PFSK-1 (cell line): Measurements from ENCODE around the gene MUC4.

Source experiments
- FOXP2 ChIP-seq: optimal IDR thresholded peaks from 2 replicates; pipeline ENCODE3; 2011; ENCODE audit warnings: borderline replicate concordance, control low read depth, inconsistent platforms; ENCODE audit not compliant: insufficient read depth; ENCODE audit errors: extremely low read length, extremely low read depth
- POLR2AphosphoS5 ChIP-seq: IDR thresholded peaks from 2 replicates; pipeline ENCODE4 v1.6.1; 2012; ENCODE audit warnings: low read depth, mild to moderate bottlenecking, control low read depth, low read length, moderate library complexity
- SIN3A ChIP-seq: IDR thresholded peaks from 2 replicates; pipeline ENCODE4 v1.6.1; 2012; ENCODE audit warnings: mild to moderate bottlenecking, low read length, moderate library complexity, borderline replicate concordance; ENCODE audit not compliant: insufficient read depth
- TAF1 ChIP-seq: IDR thresholded peaks from 2 replicates; pipeline ENCODE4 v1.6.1; 2012; ENCODE audit warnings: low read length, control low read depth, borderline replicate concordance; ENCODE audit not compliant: insufficient read depth
- TF ChIP-seq, protein P1 (sequence below), 2 experiments: IDR thresholded peaks; 2 replicates each; pipeline versions ENCODE4 v1.6.1 to v1.8.0; 2011 to 2012; ENCODE audit warnings: low read depth in 2 of 2, low read length in 2 of 2, control low read depth in 1 of 2, inconsistent platforms in 1 of 2, mild to moderate bottlenecking in 1 of 2, moderate library complexity in 1 of 2; ENCODE audit not compliant: insufficient read depth in 1 of 2

Gene MUC4

DNA sequence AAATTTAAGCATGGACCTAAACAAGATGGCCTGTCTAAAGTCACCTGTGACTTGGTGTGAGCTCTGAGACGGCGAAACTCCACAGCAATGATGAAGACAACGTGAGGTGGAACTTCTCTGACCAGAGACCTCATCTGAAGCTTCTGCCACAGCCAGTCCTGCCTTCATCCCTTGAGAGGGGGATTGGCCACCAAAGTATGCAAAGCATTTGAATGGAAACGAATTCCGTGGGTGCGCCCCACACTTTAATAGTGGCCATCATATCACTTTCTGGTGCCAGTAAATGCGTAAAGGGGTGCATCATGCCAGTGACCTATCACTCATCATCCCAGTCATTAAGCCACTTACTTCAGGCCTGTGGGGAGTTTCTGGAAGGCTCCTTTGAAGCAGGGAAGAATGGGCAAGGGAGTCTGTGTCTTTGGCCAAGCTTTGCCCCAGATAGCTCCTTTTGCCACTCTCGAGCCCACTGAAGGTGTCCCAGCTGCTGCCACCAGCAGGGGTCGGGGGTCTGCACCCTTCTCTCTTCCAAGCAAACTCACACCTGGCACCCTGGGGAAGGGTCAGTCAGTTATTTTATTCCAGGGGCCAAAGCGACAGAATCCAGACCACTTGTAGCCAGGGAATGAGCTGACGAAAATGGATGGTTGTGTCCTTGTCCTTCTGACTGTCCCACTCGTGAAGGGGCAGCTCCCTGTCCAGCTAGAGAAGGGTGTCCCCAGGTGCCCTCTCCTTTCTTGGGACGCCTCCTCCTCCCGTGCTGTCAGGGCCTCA is 73.3 kb downstream of the MUC4 start:
- TF ChIP-seq, protein P1, sequence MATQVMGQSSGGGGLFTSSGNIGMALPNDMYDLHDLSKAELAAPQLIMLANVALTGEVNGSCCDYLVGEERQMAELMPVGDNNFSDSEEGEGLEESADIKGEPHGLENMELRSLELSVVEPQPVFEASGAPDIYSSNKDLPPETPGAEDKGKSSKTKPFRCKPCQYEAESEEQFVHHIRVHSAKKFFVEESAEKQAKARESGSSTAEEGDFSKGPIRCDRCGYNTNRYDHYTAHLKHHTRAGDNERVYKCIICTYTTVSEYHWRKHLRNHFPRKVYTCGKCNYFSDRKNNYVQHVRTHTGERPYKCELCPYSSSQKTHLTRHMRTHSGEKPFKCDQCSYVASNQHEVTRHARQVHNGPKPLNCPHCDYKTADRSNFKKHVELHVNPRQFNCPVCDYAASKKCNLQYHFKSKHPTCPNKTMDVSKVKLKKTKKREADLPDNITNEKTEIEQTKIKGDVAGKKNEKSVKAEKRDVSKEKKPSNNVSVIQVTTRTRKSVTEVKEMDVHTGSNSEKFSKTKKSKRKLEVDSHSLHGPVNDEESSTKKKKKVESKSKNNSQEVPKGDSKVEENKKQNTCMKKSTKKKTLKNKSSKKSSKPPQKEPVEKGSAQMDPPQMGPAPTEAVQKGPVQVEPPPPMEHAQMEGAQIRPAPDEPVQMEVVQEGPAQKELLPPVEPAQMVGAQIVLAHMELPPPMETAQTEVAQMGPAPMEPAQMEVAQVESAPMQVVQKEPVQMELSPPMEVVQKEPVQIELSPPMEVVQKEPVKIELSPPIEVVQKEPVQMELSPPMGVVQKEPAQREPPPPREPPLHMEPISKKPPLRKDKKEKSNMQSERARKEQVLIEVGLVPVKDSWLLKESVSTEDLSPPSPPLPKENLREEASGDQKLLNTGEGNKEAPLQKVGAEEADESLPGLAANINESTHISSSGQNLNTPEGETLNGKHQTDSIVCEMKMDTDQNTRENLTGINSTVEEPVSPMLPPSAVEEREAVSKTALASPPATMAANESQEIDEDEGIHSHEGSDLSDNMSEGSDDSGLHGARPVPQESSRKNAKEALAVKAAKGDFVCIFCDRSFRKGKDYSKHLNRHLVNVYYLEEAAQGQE (IDR thresholded peaks at IDR 0.05; ENCODE audit: insufficient read depth in 1 of 2, low read depth in 2 of 2, low read length in 2 of 2): no peak

DNA sequence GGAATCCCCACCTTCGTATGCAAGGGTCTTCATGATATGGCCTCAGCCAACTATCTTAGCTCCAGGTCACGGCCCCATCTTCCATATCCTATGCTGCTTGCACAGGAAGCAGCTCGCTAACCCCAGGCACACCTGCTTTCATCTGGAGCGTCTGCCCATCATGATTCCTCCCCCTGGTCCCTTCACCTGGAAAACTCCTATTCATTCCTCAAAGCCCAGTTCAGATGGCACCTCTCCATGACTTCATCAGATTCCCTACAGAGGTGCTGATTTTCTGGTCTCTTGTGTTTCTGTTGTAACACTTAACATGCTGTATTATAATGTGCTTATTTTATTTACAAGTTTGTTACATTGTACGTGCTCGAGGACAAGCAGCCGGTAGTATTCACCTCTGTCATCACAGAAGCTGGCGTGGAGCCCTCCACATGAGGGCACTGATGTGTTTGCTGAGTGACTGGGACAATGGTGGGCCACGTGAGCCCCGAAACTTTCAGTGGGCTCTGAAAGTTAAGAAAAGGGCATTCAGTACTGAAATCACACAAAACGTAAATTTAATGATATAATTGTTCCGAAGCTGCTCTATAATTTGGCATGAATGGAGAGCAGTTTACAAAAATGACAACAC is 74.8 kb downstream of the MUC4 start:
- TF ChIP-seq TAF1 (no peak), FOXP2 (no peak), SIN3A (no peak), POLR2AphosphoS5 (no peak)
- TF ChIP-seq, protein P1 (IDR thresholded peaks at IDR 0.05; ENCODE audit: insufficient read depth in 1 of 2, low read depth in 2 of 2, low read length in 2 of 2): no peak

DNA sequence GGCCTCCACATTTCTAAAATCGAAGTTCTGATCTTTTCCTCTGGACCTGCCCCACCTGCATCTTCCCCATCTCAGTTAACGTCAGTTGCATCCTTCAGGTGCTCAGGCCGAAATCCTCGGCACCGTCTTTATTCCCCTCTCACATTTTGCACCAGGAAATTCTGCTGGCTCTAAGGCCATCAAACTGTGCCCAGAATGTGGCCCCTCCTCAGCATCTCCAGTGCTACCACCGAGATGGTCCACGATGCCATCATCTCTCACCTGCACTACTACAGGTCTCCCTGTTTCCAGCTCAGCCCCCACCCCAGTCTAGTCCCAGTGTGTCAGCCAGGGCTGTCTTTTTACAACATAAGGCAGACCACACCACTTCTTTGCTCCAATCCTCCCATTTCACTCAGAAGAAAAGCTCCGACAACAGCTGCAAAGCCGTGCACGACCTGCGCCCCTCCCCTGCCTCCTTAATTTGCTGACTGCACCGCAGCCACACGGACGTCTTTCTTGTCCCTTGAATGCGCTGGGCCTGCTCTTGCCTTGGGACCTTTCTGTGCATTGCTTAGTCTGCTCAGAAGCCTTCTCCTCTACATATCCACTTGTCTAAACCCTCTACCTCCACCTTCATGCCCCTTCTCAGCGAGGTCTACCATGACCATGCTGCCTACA is 76.6 kb downstream of the MUC4 start:
- no peak for TF ChIP-seq SIN3A
- no peak for TF ChIP-seq POLR2AphosphoS5
- TF ChIP-seq, protein P1 (IDR thresholded peaks at IDR 0.05; ENCODE audit: insufficient read depth in 1 of 2, low read depth in 2 of 2, low read length in 2 of 2): no peak
- TF ChIP-seq FOXP2: no peak
- no peak for TF ChIP-seq TAF1

DNA sequence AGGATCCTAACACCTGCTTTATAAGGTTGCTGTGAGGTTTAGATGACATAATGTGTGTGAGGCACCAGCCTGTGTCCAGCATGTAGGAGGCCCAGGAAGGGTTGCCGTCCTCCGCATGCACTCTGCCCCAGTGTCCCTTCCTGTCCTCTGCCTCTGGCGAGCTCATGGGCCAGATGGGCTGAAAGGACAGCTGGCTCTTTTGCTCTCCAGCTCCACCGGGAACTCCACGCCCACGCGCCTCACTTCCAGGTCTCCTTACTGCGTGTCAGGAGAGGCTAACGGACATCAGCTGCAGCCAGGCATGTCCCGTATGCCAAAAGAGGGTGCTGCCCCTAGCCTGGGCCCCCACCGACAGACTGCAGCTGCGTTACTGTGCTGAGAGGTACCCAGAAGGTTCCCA is 78.8 kb downstream of the MUC4 start:
- TF ChIP-seq SIN3A (no peak), POLR2AphosphoS5 (no peak), FOXP2 (peak; percentile 34), TAF1 (no peak)
- TF ChIP-seq, protein P1 (IDR thresholded peaks at IDR 0.05; ENCODE audit: insufficient read depth in 1 of 2, low read depth in 2 of 2, low read length in 2 of 2): no peak
